ENCODE results near the gene SUSD5. TPM values are rescaled to one million over a fixed set of nuclear protein-coding genes. Genes with fewer than 3 reads are reported as not detected.

Gene SUSD5
- total and polyA plus RNA-seq, 2 of the 13 experiments (the other 11 are each of a cell fraction or from before 2014, with no cell fraction given), result not detected

DNA sequence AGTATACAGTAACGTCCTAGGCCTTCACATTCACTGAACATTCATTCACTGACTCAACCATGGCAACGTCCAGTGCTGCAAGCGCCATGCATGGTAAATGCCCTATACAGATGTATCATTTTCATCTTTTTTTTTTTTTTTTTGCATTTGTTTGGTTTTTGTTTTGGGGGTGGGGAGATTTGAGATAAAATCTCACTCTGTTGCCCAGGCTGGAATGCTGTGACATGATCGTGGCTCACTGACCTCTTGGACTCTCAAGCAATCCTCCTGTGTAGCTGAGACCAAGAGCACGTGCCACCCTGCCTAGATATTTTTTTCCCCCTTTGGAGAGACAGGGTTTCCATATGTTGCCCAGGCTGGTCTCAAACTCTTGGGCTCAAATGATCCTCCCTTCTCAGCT, 37.4 kb downstream of the SUSD5 start (continued):
- TF ChIP-seq, protein P1, sequence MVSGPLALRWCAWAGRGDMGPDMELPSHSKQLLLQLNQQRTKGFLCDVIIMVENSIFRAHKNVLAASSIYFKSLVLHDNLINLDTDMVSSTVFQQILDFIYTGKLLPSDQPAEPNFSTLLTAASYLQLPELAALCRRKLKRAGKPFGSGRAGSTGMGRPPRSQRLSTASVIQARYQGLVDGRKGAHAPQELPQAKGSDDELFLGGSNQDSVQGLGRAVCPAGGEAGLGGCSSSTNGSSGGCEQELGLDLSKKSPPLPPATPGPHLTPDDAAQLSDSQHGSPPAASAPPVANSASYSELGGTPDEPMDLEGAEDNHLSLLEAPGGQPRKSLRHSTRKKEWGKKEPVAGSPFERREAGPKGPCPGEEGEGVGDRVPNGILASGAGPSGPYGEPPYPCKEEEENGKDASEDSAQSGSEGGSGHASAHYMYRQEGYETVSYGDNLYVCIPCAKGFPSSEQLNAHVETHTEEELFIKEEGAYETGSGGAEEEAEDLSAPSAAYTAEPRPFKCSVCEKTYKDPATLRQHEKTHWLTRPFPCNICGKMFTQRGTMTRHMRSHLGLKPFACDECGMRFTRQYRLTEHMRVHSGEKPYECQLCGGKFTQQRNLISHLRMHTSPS (CRISPR knock-in tag; IDR thresholded peaks at IDR 0.05; ENCODE audit: low read depth), result 0 out of 2 replicates have a peak, but pooled peaks have one; percentile 45
- TF ChIP-seq, protein P2, sequence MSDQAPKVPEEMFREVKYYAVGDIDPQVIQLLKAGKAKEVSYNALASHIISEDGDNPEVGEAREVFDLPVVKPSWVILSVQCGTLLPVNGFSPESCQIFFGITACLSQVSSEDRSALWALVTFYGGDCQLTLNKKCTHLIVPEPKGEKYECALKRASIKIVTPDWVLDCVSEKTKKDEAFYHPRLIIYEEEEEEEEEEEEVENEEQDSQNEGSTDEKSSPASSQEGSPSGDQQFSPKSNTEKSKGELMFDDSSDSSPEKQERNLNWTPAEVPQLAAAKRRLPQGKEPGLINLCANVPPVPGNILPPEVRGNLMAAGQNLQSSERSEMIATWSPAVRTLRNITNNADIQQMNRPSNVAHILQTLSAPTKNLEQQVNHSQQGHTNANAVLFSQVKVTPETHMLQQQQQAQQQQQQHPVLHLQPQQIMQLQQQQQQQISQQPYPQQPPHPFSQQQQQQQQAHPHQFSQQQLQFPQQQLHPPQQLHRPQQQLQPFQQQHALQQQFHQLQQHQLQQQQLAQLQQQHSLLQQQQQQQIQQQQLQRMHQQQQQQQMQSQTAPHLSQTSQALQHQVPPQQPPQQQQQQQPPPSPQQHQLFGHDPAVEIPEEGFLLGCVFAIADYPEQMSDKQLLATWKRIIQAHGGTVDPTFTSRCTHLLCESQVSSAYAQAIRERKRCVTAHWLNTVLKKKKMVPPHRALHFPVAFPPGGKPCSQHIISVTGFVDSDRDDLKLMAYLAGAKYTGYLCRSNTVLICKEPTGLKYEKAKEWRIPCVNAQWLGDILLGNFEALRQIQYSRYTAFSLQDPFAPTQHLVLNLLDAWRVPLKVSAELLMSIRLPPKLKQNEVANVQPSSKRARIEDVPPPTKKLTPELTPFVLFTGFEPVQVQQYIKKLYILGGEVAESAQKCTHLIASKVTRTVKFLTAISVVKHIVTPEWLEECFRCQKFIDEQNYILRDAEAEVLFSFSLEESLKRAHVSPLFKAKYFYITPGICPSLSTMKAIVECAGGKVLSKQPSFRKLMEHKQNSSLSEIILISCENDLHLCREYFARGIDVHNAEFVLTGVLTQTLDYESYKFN (CRISPR knock-in tag; conservative IDR thresholded peaks at IDR 0.05), result peak; percentile 75
- TF ChIP-seq, protein P3, sequence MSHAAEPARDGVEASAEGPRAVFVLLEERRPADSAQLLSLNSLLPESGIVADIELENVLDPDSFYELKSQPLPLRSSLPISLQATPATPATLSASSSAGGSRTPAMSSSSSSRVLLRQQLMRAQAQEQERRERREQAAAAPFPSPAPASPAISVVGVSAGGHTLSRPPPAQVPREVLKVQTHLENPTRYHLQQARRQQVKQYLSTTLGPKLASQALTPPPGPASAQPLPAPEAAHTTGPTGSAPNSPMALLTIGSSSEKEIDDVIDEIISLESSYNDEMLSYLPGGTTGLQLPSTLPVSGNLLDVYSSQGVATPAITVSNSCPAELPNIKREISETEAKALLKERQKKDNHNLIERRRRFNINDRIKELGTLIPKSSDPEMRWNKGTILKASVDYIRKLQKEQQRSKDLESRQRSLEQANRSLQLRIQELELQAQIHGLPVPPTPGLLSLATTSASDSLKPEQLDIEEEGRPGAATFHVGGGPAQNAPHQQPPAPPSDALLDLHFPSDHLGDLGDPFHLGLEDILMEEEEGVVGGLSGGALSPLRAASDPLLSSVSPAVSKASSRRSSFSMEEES (CRISPR knock-in tag; IDR thresholded peaks at IDR 0.05), result peak; percentile 87
- TF ChIP-seq, protein P4, sequence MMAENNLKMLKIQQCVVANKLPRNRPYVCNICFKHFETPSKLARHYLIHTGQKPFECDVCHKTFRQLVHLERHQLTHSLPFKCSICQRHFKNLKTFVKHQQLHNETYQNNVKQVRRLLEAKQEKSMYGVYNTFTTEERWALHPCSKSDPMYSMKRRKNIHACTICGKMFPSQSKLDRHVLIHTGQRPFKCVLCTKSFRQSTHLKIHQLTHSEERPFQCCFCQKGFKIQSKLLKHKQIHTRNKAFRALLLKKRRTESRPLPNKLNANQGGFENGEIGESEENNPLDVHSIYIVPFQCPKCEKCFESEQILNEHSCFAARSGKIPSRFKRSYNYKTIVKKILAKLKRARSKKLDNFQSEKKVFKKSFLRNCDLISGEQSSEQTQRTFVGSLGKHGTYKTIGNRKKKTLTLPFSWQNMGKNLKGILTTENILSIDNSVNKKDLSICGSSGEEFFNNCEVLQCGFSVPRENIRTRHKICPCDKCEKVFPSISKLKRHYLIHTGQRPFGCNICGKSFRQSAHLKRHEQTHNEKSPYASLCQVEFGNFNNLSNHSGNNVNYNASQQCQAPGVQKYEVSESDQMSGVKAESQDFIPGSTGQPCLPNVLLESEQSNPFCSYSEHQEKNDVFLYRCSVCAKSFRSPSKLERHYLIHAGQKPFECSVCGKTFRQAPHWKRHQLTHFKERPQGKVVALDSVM (CRISPR knock-in tag; IDR thresholded peaks at IDR 0.05), result no peak
- no peak for TF ChIP-seq ZFAT (CRISPR knock-in tag; conservative IDR thresholded peaks at IDR 0.05)
- TF ChIP-seq, protein P5, sequence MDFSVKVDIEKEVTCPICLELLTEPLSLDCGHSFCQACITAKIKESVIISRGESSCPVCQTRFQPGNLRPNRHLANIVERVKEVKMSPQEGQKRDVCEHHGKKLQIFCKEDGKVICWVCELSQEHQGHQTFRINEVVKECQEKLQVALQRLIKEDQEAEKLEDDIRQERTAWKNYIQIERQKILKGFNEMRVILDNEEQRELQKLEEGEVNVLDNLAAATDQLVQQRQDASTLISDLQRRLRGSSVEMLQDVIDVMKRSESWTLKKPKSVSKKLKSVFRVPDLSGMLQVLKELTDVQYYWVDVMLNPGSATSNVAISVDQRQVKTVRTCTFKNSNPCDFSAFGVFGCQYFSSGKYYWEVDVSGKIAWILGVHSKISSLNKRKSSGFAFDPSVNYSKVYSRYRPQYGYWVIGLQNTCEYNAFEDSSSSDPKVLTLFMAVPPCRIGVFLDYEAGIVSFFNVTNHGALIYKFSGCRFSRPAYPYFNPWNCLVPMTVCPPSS (IDR thresholded peaks at IDR 0.05), result no peak
- TF ChIP-seq ZFP36L2 (CRISPR knock-in tag; IDR thresholded peaks at IDR 0.05), result no peak
- no peak for TF ChIP-seq ZFYVE20 (CRISPR knock-in tag; IDR thresholded peaks at IDR 0.05; ENCODE audit: borderline replicate concordance, low read depth)
- TF ChIP-seq, protein P6, sequence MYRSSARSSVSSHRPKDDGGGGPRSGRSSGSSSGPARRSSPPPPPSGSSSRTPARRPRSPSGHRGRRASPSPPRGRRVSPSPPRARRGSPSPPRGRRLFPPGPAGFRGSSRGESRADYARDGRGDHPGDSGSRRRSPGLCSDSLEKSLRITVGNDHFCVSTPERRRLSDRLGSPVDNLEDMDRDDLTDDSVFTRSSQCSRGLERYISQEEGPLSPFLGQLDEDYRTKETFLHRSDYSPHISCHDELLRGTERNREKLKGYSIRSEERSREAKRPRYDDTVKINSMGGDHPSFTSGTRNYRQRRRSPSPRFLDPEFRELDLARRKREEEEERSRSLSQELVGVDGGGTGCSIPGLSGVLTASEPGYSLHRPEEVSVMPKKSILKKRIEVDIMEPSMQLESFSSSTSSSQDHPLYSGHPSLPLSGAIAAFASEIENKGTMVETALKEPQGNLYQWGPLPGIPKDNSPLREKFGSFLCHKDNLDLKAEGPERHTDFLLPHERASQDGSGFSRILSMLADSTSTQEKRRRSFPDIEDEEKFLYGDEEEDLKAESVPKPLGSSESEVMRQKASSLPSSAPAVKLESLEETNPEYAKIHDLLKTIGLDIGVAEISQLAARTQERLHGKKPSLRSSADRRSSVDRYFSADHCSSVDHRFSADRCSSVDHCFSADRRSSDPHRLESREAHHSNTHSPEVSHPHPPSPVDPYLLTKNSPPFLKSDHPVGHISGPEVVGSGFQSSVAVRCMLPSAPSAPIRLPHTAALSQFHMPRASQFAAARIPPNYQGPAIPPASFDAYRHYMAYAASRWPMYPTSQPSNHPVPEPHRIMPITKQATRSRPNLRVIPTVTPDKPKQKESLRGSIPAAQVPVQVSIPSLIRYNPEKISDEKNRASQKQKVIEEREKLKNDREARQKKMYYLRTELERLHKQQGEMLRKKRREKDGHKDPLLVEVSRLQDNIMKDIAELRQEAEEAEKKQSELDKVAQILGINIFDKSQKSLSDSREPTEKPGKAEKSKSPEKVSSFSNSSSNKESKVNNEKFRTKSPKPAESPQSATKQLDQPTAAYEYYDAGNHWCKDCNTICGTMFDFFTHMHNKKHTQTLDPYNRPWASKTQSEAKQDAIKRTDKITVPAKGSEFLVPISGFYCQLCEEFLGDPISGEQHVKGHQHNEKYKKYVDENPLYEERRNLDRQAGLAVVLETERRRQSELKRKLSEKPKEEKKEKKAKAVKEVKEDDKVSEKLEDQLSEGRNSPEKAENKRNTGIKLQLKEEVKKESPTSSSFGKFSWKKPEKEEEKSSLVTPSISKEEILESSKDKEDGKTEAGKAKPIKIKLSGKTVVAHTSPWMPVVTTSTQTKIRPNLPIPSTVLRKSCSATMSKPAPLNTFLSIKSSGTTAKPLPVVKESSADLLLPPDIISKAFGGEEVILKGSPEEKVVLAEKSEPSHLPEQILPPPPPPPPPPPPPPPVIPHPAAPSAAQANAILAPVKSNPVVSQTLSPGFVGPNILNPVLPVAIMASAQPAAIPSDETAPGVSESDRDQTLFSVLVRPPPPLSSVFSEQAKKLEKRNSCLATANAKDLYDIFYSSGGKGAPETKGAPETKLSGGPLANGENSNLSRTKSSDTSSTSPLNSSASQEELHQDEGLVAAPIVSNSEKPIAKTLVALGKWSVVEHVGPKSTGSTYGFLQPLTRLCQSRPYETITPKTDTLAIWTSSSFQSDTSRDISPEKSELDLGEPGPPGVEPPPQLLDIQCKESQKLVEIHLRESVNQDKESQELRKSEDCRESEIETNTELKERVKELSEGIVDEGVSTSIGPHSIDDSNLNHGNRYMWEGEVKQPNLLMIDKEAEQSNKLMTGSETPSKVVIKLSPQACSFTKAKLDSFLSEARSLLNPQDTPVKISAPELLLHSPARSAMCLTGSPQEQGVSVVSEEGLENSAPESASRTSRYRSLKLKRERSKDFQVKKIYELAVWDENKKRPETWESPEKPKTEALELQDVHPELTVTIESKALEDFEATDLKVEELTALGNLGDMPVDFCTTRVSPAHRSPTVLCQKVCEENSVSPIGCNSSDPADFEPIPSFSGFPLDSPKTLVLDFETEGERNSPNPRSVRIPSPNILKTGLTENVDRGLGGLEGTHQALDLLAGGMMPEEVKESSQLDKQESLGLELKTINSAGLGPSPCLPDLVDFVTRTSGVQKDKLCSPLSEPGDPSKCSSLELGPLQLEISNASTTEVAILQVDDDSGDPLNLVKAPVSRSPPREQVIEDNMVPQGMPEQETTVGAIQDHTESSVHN (CRISPR knock-in tag; IDR thresholded peaks at IDR 0.05), result no peak
